GM12892 (cell line): Measurements from ENCODE around the gene HPN.

Source experiments
- POLR2A ChIP-seq: IDR thresholded peaks from 2 replicates; pipeline ENCODE4 v1.6.1; 2011; ENCODE audit warnings: low read depth, low read length, control low read depth
- POLR2AphosphoS5 ChIP-seq: IDR thresholded peaks from 2 replicates; pipeline ENCODE4 v1.6.1; 2011; ENCODE audit warnings: low read depth, low read length, control low read depth

DNA sequence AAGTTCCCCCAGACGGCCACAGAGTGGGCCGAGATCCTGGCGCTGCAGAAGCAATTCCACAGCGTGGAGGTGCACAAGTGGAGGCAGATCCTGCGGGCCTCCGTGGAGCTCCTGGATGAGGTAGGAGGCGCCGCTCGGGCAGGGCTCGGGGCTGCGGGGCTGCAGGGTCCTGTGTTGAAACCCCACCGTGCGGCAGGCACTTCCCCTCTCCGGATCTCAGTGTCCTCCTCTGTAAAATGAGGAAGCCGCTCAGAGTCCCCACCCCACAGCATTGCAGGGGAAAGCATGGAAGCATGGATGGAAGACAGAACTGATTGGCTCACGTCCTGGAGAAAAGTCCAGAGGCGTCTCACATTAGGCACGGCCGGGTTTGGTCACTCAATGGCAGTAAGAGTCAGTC, 18.1 kb upstream of the HPN start:
- TF ChIP-seq POLR2AphosphoS5: no peak
- no peak for TF ChIP-seq POLR2A
